Testis (tissue), 2 donors: Measurements from ENCODE around the gene HDC.

Experiments used
- POLR2A ChIP-seq: fragments of 450-650 bp; IDR thresholded peaks from one replicate; pipeline ENCODE4 v1.6.1; 2017; ENCODE audit warnings: antibody characterized with exemption, mild to moderate bottlenecking, moderate library complexity
- TF ChIP-seq, protein P1 (sequence below), 3 experiments: fragments of 450-650 bp in 2 of 3; fragments of 200-600 bp in 1 of 3; sonication (generic) in 1 of 3; IDR thresholded peaks; one replicate each; pipeline ENCODE4 v1.5.1; 2016 to 2019; ENCODE audit warnings: antibody characterized with exemption in 3 of 3, mild to moderate bottlenecking in 2 of 3, moderate library complexity in 1 of 3

DNA sequence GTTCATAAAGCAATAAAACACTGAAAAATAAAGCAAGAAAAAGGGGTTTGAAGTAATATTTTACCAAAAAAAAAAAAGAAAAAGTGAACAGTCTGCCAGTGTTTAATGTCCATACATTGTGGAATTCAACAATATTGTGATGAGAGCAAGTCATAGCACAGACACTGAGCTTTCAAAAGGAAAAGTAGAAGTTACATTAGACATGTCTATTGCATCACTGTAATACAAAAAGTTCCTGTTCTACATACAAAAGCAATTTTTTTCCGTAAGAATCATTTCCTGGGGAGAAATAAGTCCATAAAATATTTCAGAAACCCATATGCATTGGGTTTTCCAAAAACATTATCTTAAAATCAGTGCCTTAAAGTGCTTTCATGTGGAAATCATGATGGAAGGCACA is 11.8 kb upstream of the HDC start:
- TF ChIP-seq, protein P1, sequence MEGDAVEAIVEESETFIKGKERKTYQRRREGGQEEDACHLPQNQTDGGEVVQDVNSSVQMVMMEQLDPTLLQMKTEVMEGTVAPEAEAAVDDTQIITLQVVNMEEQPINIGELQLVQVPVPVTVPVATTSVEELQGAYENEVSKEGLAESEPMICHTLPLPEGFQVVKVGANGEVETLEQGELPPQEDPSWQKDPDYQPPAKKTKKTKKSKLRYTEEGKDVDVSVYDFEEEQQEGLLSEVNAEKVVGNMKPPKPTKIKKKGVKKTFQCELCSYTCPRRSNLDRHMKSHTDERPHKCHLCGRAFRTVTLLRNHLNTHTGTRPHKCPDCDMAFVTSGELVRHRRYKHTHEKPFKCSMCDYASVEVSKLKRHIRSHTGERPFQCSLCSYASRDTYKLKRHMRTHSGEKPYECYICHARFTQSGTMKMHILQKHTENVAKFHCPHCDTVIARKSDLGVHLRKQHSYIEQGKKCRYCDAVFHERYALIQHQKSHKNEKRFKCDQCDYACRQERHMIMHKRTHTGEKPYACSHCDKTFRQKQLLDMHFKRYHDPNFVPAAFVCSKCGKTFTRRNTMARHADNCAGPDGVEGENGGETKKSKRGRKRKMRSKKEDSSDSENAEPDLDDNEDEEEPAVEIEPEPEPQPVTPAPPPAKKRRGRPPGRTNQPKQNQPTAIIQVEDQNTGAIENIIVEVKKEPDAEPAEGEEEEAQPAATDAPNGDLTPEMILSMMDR (IDR thresholded peaks at IDR 0.05), result no peak
- TF ChIP-seq POLR2A, result no peak
